ENCODE results near the gene ZNF407. TPM values are rescaled to one million over a fixed set of nuclear protein-coding genes. Genes with fewer than 3 reads are reported as not detected.

The ZNF407 gene
- total and polyA plus RNA-seq, 4 donors = 1.9 to 16.5 (median 6.6) TPM

- no peaks in the 10 kb centered on the region for H3K27me3 ChIP-seq (ENCODE audit: control insufficient read depth in 4 of 4, insufficient read depth in 4 of 4, low read length in 3 of 4)
- DNase-seq (ENCODE audit: low spot score) = no peak
- TF ChIP-seq ATF3 (IDR thresholded peaks at IDR 0.05) (no peak), HNF4A (conservative IDR thresholded peaks at IDR 0.05) (no peak), MAX (IDR thresholded peaks at IDR 0.05) (no peak), EGR1 (IDR thresholded peaks at IDR 0.05; ENCODE audit: low read depth in 2 of 2) (no peak), FOXA1 (IDR thresholded peaks at IDR 0.05) (no peak), FOXA2 (IDR thresholded peaks at IDR 0.05) (no peak), ZBTB33 (IDR thresholded peaks at IDR 0.05) (no peak), JUND (IDR thresholded peaks at IDR 0.05) (no peak), RXRA (IDR thresholded peaks at IDR 0.05) (no peak)
Observed at GRCh38 chr18:74789078-74789477, 191.4 kb downstream of the ZNF407 start.

GRCh38 chr18:74790451-74790850 is 192.8 kb downstream of the ZNF407 start:
- WGBS = 92% methylated on average over 1 of the region's 1 CpG
- Histone ChIP-seq H3K9me3 (ENCODE audit: control insufficient read depth in 4 of 4, low read length in 3 of 4) (no peaks in the 10 kb centered on the region), H3K36me3 (ENCODE audit: control insufficient read depth in 4 of 4, insufficient read depth in 3 of 4, low read depth in 1 of 4, low read length in 3 of 4) (peaks cover 0 to 1% (median 0%) of the 10 kb centered on the region in 4 donors), H3K4me3 (ENCODE audit: low read depth in 1 of 3, low read length in 3 of 3) (no peak overlapping the region), H3K9ac (ENCODE audit: low read depth in 1 of 2, low read length in 2 of 2) (no peak overlapping the region), H3K4me1 (ENCODE audit: control insufficient read depth in 4 of 4, insufficient read depth in 4 of 4, low read length in 3 of 4) (no peaks in the 10 kb centered on the region), H3K27me3 (ENCODE audit: control insufficient read depth in 4 of 4, insufficient read depth in 4 of 4, low read length in 3 of 4) (no peaks in the 10 kb centered on the region), H3K27ac (ENCODE audit: low read depth in 1 of 2, low read length in 2 of 2) (no peak overlapping the region)
- no peak for TF ChIP-seq FOXA2 (IDR thresholded peaks at IDR 0.05)
- no peak for DNase-seq (ENCODE audit: low spot score)

More at GRCh38 chr18:74789078-74789477, 191.4 kb downstream of the ZNF407 start:
- Histone ChIP-seq H3K27ac (ENCODE audit: low read depth in 1 of 2, low read length in 2 of 2) (no peak overlapping the region), H3K9me3 (ENCODE audit: control insufficient read depth in 4 of 4, low read length in 3 of 4) (no peaks in the 10 kb centered on the region), H3K4me1 (ENCODE audit: control insufficient read depth in 4 of 4, insufficient read depth in 4 of 4, low read length in 3 of 4) (no peaks in the 10 kb centered on the region), H3K9ac (ENCODE audit: low read depth in 1 of 2, low read length in 2 of 2) (no peak overlapping the region), H3K4me3 (ENCODE audit: low read depth in 1 of 3, low read length in 3 of 3) (no peak overlapping the region), H3K36me3 (ENCODE audit: control insufficient read depth in 4 of 4, insufficient read depth in 3 of 4, low read depth in 1 of 4, low read length in 3 of 4) (peaks cover 0 to 1% (median 0%) of the 10 kb centered on the region in 4 donors)
- 92% methylated on average over 8 of the region's 8 CpGs for WGBS

- 88% methylated on average over 8 of the region's 8 CpGs for WGBS
Observed at GRCh38 chr18:74791501-74792194, 194.0 kb downstream of the ZNF407 start.

More at GRCh38 chr18:74791501-74792194, 194.0 kb downstream of the ZNF407 start:
- H3K4me3 ChIP-seq (ENCODE audit: low read depth in 1 of 3, low read length in 3 of 3) = no peak overlapping the region
- H3K27me3 ChIP-seq (ENCODE audit: control insufficient read depth in 4 of 4, insufficient read depth in 4 of 4, low read length in 3 of 4) = no peaks in the 10 kb centered on the region
- DNase-seq (ENCODE audit: low spot score) = no peak
- no peaks in the 10 kb centered on the region for H3K9me3 ChIP-seq (ENCODE audit: control insufficient read depth in 4 of 4, low read length in 3 of 4)
- H3K36me3 ChIP-seq (ENCODE audit: control insufficient read depth in 4 of 4, insufficient read depth in 3 of 4, low read depth in 1 of 4, low read length in 3 of 4) = peaks cover 0 to 1% (median 0%) of the 10 kb centered on the region in 4 donors
- H3K27ac ChIP-seq (ENCODE audit: low read depth in 1 of 2, low read length in 2 of 2) = no peak overlapping the region
- TF ChIP-seq RAD21 (IDR thresholded peaks at IDR 0.05) = no peak
- no peak for TF ChIP-seq YY1 (IDR thresholded peaks at IDR 0.05)
- TF ChIP-seq EGR1 (IDR thresholded peaks at IDR 0.05; ENCODE audit: low read depth in 2 of 2) = no peak
- no peak for TF ChIP-seq TAF1 (conservative IDR thresholded peaks at IDR 0.05)
- TF ChIP-seq FOXA1 (IDR thresholded peaks at IDR 0.05) = no peak
- TF ChIP-seq HNF4G (IDR thresholded peaks at IDR 0.05) = no peak
- TF ChIP-seq RXRA (IDR thresholded peaks at IDR 0.05) = no peak
- no peak for TF ChIP-seq HNF4A (conservative IDR thresholded peaks at IDR 0.05)
- no peak for TF ChIP-seq ATF3 (IDR thresholded peaks at IDR 0.05)
- no peak for TF ChIP-seq MAX (IDR thresholded peaks at IDR 0.05)
- no peak for TF ChIP-seq GABPA (IDR thresholded peaks at IDR 0.05 in 1 of 2, conservative IDR thresholded peaks at IDR 0.05 in 1 of 2)
- no peak for TF ChIP-seq SP1 (IDR thresholded peaks at IDR 0.05)
- TF ChIP-seq CTCF (IDR thresholded peaks at IDR 0.05; ENCODE audit: low read depth, low read length, missing input control) = no peak
- no peak for TF ChIP-seq FOXA2 (IDR thresholded peaks at IDR 0.05)
- no peak overlapping the region for H3K9ac ChIP-seq (ENCODE audit: low read depth in 1 of 2, low read length in 2 of 2)
- peaks cover 0 to 5% (median 4%) of the 10 kb centered on the region in 4 donors for H3K4me1 ChIP-seq (ENCODE audit: control insufficient read depth in 4 of 4, insufficient read depth in 4 of 4, low read length in 3 of 4)
